Endothelial cell (in vitro differentiated cells): ENCODE data around the gene ANKRD55. TPM values are rescaled to one million over a fixed set of nuclear protein-coding genes. Genes with fewer than 3 reads are reported as not detected.
A peak's percentile ranks its signal among the peaks of the same experiment; 100 is the strongest.
"Not testable (repeated sequence)": the region's sequence is repeated elsewhere in the genome, so short reads cannot be mapped to it uniquely, and the experiment has no call there.

ENCODE experiments used
- DNase-seq: peaks from one replicate; pipeline ENCODE4 v3.0.0; 2021; ENCODE audit warnings: low spot score
- H3K27ac Mint-ChIP-seq: one replicate; pipeline ENCODE4 v1.8.0; 2021; ENCODE audit warnings: mixed read lengths, inconsistent platforms; ENCODE audit not compliant: unreplicated experiment
- H3K27me3 Mint-ChIP-seq: one replicate; pipeline ENCODE4 v1.8.0; 2021; ENCODE audit warnings: mild to moderate bottlenecking, moderate library complexity, mixed read lengths, inconsistent platforms; ENCODE audit not compliant: unreplicated experiment
- H3K36me3 Mint-ChIP-seq: one replicate; pipeline ENCODE4 v1.8.0; 2021; ENCODE audit warnings: mild to moderate bottlenecking, low read depth, mixed read lengths, inconsistent platforms; ENCODE audit not compliant: unreplicated experiment
- H3K4me1 Mint-ChIP-seq: one replicate; pipeline ENCODE4 v1.8.0; 2021; ENCODE audit warnings: mild to moderate bottlenecking, mixed read lengths, inconsistent platforms; ENCODE audit not compliant: unreplicated experiment
- H3K4me3 Mint-ChIP-seq: one replicate; pipeline ENCODE4 v1.8.0; 2021; ENCODE audit warnings: mild to moderate bottlenecking, mixed read lengths, inconsistent platforms; ENCODE audit not compliant: unreplicated experiment
- H3K9me3 Mint-ChIP-seq: one replicate; pipeline ENCODE4 v1.8.0; 2021; ENCODE audit warnings: mixed read lengths, inconsistent platforms; ENCODE audit not compliant: unreplicated experiment
- total RNA-seq: library from RNA; stranded (reverse); fragmentation: NEBNext Ultra II Directional; extraction: Animal tissue kit (Norgen Biotek cat#: 25700); gene quantifications from one replicate; pipeline ENCODE4 v1.2.1, GENCODE V29; 2021; ENCODE audit not compliant: unreplicated experiment
- TF ChIP-seq, protein P1 (sequence below): fragments of 200-600 bp; sonication (generic); IDR thresholded peaks from one replicate; pipeline ENCODE4 v1.5.0; 2021; ENCODE audit warnings: antibody characterized with exemption; ENCODE audit not compliant: unreplicated experiment

Gene ANKRD55
- total RNA-seq, 1 donor from 2014 or later: not detected

DNA sequence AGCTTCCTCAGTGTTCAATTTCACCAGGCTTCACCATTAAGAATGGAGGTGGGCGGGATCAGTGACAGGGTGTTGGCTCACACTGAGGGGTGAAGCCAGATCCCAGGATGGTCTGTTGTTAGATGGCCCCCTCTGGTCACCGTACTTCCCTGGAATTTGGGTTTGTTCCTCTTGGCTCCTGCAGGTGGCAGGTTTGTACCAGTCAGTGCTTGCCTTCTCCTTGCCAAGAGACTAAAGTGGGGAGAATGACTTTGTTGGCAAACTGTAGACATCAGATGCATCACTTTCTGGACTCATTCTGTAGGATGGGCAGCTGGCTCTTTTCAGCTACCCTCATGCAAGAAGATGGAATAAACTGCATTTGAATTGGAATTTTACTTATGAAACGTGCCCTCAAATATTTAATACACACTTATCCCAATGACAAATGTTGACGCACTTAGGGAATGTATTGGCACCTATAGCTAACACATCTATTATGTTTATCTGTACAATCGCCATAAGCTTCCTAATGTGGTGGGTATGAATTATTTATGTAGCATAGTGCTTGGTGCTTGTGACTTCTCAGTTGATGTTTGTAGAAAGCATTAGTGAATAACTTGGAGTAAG lies 31.4 kb upstream of the ANKRD55 start:
- Mint-ChIP-seq H3K9me3 (no peaks in the 10 kb centered on the region), H3K27ac (no peak overlapping the region), H3K27me3 (no peaks in the 10 kb centered on the region), H3K4me1 (peaks cover 2% of the 10 kb centered on the region), H3K36me3 (no peaks in the 10 kb centered on the region), H3K4me3 (no peak overlapping the region)
- peak; percentile 51 for DNase-seq
- TF ChIP-seq, protein P1, sequence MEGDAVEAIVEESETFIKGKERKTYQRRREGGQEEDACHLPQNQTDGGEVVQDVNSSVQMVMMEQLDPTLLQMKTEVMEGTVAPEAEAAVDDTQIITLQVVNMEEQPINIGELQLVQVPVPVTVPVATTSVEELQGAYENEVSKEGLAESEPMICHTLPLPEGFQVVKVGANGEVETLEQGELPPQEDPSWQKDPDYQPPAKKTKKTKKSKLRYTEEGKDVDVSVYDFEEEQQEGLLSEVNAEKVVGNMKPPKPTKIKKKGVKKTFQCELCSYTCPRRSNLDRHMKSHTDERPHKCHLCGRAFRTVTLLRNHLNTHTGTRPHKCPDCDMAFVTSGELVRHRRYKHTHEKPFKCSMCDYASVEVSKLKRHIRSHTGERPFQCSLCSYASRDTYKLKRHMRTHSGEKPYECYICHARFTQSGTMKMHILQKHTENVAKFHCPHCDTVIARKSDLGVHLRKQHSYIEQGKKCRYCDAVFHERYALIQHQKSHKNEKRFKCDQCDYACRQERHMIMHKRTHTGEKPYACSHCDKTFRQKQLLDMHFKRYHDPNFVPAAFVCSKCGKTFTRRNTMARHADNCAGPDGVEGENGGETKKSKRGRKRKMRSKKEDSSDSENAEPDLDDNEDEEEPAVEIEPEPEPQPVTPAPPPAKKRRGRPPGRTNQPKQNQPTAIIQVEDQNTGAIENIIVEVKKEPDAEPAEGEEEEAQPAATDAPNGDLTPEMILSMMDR: peak; percentile 59

DNA sequence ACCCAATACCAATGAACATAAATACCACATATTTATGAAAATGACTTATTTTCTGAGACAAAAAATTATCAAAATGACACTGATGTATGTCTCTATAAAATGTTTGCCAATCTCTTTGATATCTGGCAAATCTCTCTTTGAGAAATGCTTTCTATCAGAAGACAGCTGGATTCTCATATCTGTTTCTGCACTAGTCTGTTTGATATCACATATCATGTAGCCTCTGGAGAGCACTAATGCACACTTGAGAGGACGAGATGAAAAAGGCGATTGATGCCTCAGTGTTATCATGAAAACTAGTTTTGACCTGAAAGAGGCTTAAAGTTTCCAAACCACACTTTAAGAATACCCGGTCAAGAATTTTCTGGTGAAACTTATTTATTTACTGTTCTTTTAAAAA lies 29.1 kb upstream of the ANKRD55 start:
- no peak overlapping the region for H3K4me3 Mint-ChIP-seq
- no peaks in the 10 kb centered on the region for H3K36me3 Mint-ChIP-seq
- TF ChIP-seq, protein P1: no peak
- no peaks in the 10 kb centered on the region for H3K9me3 Mint-ChIP-seq
- H3K27me3 Mint-ChIP-seq: no peaks in the 10 kb centered on the region
- no peak overlapping the region for H3K27ac Mint-ChIP-seq
- DNase-seq: no peak
- H3K4me1 Mint-ChIP-seq: no peaks in the 10 kb centered on the region

DNA sequence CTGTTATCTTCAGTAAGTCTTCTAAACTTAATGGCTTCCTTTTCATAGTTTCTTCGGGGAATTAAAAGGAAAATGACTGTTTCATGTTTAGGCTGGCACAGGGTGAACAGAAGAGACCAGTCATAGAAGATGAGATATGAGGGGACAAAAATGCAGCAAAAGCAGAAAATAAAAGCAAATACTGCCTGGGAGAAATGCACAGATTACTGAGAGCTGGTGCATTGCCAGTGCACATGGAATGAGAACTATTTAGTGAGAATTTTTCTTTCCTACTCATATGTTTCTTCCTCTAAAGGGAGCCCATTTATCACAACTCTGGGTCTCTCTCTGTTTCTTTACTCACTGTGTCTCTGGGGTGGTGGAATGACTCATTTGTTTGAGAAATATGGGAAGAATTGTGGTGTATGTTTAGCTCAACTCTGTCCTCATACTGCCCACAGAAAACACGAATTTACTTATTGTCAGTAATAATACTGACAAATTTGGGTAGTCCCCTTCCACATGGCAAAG lies 25.9 kb upstream of the ANKRD55 start:
- H3K9me3 Mint-ChIP-seq: no peaks in the 10 kb centered on the region
- H3K36me3 Mint-ChIP-seq: no peaks in the 10 kb centered on the region
- no peak for DNase-seq
- H3K27me3 Mint-ChIP-seq: no peaks in the 10 kb centered on the region
- TF ChIP-seq, protein P1: no peak
- H3K4me1 Mint-ChIP-seq: no peaks in the 10 kb centered on the region
- no peak overlapping the region for H3K27ac Mint-ChIP-seq
- no peak overlapping the region for H3K4me3 Mint-ChIP-seq

DNA sequence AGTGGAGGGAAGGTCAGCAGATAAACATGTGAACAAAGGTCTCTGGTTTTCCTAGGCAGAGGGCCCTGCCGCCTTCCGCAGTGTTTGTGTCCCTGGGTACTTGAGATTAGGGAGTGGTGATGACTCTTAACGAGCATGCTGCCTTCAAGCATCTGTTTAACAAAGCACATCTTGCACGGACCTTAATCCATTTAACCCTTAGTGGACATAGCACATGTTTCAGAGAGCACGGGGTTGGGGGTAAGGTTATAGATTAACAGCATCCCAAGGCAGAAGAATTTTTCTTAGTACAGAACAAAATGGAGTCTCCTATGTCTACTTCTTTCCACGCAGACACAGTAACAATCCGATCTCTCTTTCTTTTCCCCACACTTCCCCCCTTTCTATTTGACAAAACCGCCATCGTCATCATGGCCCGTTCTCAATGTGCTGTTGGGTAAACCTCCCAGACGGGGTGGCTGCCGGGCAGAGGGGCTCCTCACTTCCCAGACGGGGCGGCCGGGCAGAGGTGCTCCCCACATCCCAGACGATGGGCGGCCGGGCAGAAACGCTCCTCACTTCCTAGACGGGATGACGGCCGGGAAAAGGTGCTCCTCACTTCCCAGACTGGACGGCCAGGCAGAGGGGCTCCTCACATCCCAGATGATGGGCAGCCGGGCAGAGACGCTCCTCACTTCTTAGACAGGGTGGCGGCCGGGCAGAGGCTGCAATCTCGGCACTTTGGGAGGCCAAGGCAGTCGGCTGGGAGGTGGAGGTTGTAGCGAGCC lies 24.8 kb upstream of the ANKRD55 start:
- DNase-seq, H3K36me3 Mint-ChIP-seq, H3K4me3 Mint-ChIP-seq, H3K27me3 Mint-ChIP-seq, H3K4me1 Mint-ChIP-seq, H3K9me3 Mint-ChIP-seq, H3K27ac Mint-ChIP-seq: not testable (repeated sequence)

DNA sequence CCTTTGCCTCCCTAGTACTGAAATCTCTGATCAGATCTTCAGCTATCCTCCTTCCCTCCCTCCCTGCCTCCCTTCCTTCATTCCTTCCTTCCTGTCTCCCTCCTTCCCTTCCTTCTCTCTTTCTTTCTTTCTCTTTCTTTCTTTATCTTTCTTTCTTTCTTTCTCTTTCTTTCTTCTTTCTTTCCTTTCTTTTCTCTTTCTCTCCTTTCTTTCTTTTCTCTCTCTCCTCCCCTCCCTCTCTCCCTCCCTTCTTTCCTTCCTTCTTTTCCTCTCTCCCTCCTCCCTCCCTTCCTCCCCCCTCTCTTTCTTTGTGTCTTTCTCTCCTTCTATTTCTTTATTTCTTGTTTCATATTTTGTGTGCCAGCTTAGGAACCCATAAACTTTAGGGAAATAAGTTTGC lies 23.9 kb upstream of the ANKRD55 start:
- no peaks in the 10 kb centered on the region for H3K27me3 Mint-ChIP-seq
- no peak overlapping the region for H3K27ac Mint-ChIP-seq
- no peaks in the 10 kb centered on the region for H3K9me3 Mint-ChIP-seq
- TF ChIP-seq, protein P1: no peak
- H3K4me3 Mint-ChIP-seq: no peak overlapping the region
- H3K36me3 Mint-ChIP-seq: no peaks in the 10 kb centered on the region
- peaks cover 10% of the 10 kb centered on the region for H3K4me1 Mint-ChIP-seq
- no peak for DNase-seq
